Fibroblast of lung (primary cell): ENCODE measurements around the gene BIRC7. TPM values are rescaled to one million over a fixed set of nuclear protein-coding genes. Genes with fewer than 3 reads are reported as not detected.

ENCODE experiments used
- DNase-seq, 2 donors: peaks; one replicate each; pipeline versions ENCODE4 v3.0.0 to v3.0.0-alpha.2; 2010; ENCODE audit warnings: low read depth in 2 of 2
- H2AFZ ChIP-seq: 2 replicates; pipeline ENCODE4 v1.5.1; 2012; ENCODE audit warnings: low read length, control low read depth, inconsistent platforms
- H3K27ac ChIP-seq: 2 replicates; pipeline ENCODE4 v1.5.1; 2011; ENCODE audit warnings: low read length, control low read depth; ENCODE audit not compliant: insufficient read depth
- H3K27me3 ChIP-seq: 2 replicates; pipeline ENCODE4 v1.5.1; 2011; ENCODE audit warnings: mild to moderate bottlenecking, low read length; ENCODE audit not compliant: control insufficient read depth, insufficient read depth
- H3K36me3 ChIP-seq: 2 replicates; pipeline ENCODE4 v1.5.1; 2011; ENCODE audit warnings: low read length; ENCODE audit not compliant: control insufficient read depth, insufficient read depth
- H3K4me1 ChIP-seq: 2 replicates; pipeline ENCODE4 v1.5.1; 2011; ENCODE audit warnings: low read length; ENCODE audit not compliant: control insufficient read depth, insufficient read depth; ENCODE audit errors: extremely low read depth
- H3K4me2 ChIP-seq: 2 replicates; pipeline ENCODE4 v1.5.1; 2011; ENCODE audit warnings: low read length, control low read depth; ENCODE audit not compliant: insufficient read depth; ENCODE audit errors: extremely low read depth
- H3K4me3 ChIP-seq, 4 experiments: fragments of 200-600 bp in 1 of 4; sonication (generic) in 1 of 4; replicated peaks in 1 of 4; 2 replicates each; pipeline ENCODE4 v1.5.1; 2011 to 2016; ENCODE audit warnings: low read length in 4 of 4, low read depth in 3 of 4, mild to moderate bottlenecking in 3 of 4, control low read depth in 2 of 4, inconsistent platforms in 1 of 4, mixed read lengths in 1 of 4; ENCODE audit not compliant: insufficient read depth in 1 of 4; ENCODE audit errors: control extremely low read depth in 1 of 4
- H3K79me2 ChIP-seq: 2 replicates; pipeline ENCODE4 v1.5.1; 2012; ENCODE audit warnings: mild to moderate bottlenecking, low read length, inconsistent platforms; ENCODE audit not compliant: control insufficient read depth, insufficient read depth
- H3K9ac ChIP-seq: 2 replicates; pipeline ENCODE4 v1.5.1; 2011; ENCODE audit warnings: mild to moderate bottlenecking, low read length, control low read depth; ENCODE audit not compliant: insufficient read depth
- H3K9me3 ChIP-seq: 2 replicates; pipeline ENCODE4 v1.5.1; 2012; ENCODE audit warnings: low read depth, low read length; ENCODE audit not compliant: control insufficient read depth, insufficient read depth
- H4K20me1 ChIP-seq: 2 replicates; pipeline ENCODE4 v1.5.1; 2011; ENCODE audit warnings: low read length; ENCODE audit not compliant: control insufficient read depth, insufficient read depth; ENCODE audit errors: extremely low read depth
- EZH2 ChIP-seq: IDR thresholded peaks from 2 replicates; pipeline ENCODE4 v1.5.1; 2012; ENCODE audit warnings: low read length, control low read depth, mild to moderate bottlenecking; ENCODE audit errors: missing control alignments
- polyA plus RNA-seq, 2 donors: library from polyadenylated mRNA; depleted of rRNA in 1 of 2; stranded (reverse) in 1 of 2; unstranded in 1 of 2; fragments of >200 nt; gene quantifications; 2 replicates each; pipeline ENCODE4 v1.2.1, GENCODE V29; 2011 to 2012; ENCODE audit warnings: missing spikeins in 1 of 2
- total RNA-seq: library from RNA; depleted of rRNA; stranded (reverse); fragments of >200 nt; gene quantifications from 2 replicates; pipeline ENCODE4 v1.2.1, GENCODE V29; 2014
- TF ChIP-seq, protein P1 (sequence below), 2 donors: IDR thresholded peaks in 1 of 2; conservative IDR thresholded peaks in 1 of 2; 1 replicate in 1 of 2; 2 replicates in 1 of 2; pipeline ENCODE4 v1.5.1; 2011 to 2012; ENCODE audit warnings: low read length in 2 of 2, control low read depth in 1 of 2, inconsistent platforms in 1 of 2, low read depth in 1 of 2, mild to moderate bottlenecking in 1 of 2

Gene BIRC7
- total and polyA plus RNA-seq, 2 donors (not counting 1 experiment from before 2014, with no cell fraction given): not detected

DNA sequence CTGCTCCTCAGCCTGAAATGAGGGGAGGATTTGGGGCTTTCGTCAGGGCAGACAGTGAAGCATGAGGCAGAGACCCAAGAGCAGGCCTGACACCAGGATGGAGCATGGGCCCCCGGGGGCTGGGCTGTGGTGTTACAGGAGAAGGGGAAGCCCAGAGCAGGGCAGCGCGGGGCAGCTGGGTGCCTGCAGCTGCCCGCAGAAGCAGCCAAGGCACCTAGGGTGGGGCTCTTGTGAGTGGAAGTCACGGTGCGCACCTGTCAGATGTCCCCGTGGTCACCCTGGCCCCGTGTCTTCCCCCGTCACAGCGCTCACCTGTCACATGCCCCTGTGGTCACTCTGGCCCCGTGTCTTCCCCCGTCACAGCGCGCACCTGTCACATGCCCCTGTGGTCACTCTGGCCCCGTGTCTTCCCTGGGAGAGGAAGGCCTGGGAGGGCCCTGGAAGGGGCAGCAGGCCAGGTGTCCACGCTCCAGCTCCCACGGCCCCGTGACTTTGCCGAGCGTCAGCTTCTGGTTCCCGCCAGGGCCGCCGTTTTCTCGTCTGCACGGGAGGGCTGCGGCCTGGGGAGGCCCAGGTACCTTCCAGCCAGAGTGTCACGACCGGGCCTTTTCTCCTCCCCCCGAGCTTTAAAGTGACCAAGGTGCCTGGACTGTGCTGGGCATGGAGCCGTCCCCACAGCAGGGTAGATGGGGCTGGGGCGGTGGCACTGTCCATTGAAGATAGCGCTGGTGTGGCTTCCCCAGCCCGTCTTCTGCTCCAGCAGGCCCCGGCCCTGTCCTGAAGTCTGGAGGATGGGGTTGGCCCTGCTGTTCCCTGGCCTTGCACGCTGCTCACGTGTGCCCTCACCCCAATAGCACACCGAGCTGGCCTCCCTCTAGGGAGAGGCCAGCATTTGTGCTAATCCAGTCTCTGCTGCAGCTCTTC, 46.3 kb downstream of the BIRC7 start:
- Histone ChIP-seq H3K9ac (no peak overlapping the region), H3K36me3 (peaks cover 33% of the 10 kb centered on the region), H2AFZ (no peak overlapping the region), H3K9me3 (no peaks in the 10 kb centered on the region), H3K27ac (no peak overlapping the region), H3K4me1 (no peaks in the 10 kb centered on the region), H3K79me2 (peaks cover 10% of the 10 kb centered on the region), H4K20me1 (no peaks in the 10 kb centered on the region), H3K27me3 (no peaks in the 10 kb centered on the region), H3K4me3 (no peak overlapping the region), H3K4me2 (no peak overlapping the region)
- no peak for DNase-seq
- TF ChIP-seq, protein P1, sequence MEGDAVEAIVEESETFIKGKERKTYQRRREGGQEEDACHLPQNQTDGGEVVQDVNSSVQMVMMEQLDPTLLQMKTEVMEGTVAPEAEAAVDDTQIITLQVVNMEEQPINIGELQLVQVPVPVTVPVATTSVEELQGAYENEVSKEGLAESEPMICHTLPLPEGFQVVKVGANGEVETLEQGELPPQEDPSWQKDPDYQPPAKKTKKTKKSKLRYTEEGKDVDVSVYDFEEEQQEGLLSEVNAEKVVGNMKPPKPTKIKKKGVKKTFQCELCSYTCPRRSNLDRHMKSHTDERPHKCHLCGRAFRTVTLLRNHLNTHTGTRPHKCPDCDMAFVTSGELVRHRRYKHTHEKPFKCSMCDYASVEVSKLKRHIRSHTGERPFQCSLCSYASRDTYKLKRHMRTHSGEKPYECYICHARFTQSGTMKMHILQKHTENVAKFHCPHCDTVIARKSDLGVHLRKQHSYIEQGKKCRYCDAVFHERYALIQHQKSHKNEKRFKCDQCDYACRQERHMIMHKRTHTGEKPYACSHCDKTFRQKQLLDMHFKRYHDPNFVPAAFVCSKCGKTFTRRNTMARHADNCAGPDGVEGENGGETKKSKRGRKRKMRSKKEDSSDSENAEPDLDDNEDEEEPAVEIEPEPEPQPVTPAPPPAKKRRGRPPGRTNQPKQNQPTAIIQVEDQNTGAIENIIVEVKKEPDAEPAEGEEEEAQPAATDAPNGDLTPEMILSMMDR (conservative IDR thresholded peaks at IDR 0.05 in 1 of 2, IDR thresholded peaks at IDR 0.05 in 1 of 2; ENCODE audit: low read depth in 1 of 2, low read length in 2 of 2): no peak
- no peak for TF ChIP-seq EZH2

DNA sequence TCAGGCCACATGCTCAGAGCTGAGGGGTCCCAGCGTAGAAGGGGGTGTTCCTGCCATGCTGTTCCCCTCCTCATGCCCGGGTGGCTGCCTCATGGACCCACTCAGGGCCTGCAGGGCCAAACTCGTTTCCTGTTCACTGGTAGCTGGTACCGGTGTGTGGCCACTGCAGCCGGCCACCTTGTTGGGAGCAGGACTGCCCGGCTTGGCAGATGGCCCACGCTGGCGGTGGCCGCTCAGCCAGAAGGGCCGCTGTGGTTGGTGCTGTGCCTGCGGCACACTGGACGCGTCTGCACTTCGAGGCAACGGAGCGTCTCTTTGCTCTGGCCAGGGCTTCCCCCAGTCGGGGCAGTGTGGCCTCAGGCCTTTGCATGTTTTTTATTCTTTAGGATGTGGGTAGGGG, 47.2 kb downstream of the BIRC7 start:
- no peaks in the 10 kb centered on the region for H4K20me1 ChIP-seq
- peaks cover under 1% of the 10 kb centered on the region for H3K79me2 ChIP-seq
- DNase-seq: no peak
- H3K9me3 ChIP-seq: no peaks in the 10 kb centered on the region
- no peak overlapping the region for H2AFZ ChIP-seq
- TF ChIP-seq, protein P1 (conservative IDR thresholded peaks at IDR 0.05 in 1 of 2, IDR thresholded peaks at IDR 0.05 in 1 of 2; ENCODE audit: low read depth in 1 of 2, low read length in 2 of 2): no peak
- no peak for TF ChIP-seq EZH2
- H3K9ac ChIP-seq: no peak overlapping the region
- no peak overlapping the region for H3K4me3 ChIP-seq
- H3K27ac ChIP-seq: no peak overlapping the region
- no peaks in the 10 kb centered on the region for H3K27me3 ChIP-seq
- peaks cover 29% of the 10 kb centered on the region for H3K36me3 ChIP-seq
- no peak overlapping the region for H3K4me2 ChIP-seq
- H3K4me1 ChIP-seq: no peaks in the 10 kb centered on the region

DNA sequence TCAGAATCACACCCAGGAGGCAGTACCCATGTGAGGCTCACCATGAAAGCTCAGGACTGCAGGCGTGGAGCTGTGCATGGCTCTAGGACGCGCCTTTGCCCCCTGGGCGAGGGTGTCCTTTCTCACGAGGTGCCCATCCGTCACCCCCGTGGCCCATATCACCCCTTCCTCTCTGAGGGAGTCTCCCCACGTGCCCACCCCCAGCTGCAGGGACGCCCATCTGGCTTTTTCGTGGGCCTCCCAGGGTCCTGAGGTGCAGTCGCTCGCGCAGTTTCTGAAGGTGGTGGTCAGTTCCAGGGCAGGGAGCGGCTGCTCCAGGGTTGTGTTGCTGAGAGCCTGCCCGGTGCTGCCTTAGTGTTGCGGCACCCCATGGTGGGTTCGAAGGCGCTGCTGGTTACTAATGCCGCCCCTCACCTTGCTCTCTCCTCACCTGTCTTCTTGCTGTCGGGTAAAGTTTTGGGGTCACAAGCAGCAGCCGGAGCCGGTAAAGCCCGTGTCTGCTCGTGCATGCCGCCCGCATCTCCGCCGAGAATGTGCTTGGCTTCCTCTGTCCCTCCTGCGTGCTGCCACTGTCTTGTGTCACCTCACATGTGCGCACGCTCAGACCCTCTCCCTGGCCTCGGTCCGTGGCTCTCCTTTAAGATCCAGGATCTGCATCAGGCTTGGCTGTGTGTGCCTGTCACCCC, 47.8 kb downstream of the BIRC7 start:
- Histone ChIP-seq H3K4me1 (no peaks in the 10 kb centered on the region), H3K27me3 (no peaks in the 10 kb centered on the region), H3K79me2 (no peaks in the 10 kb centered on the region), H3K9ac (no peak overlapping the region), H3K36me3 (peaks cover 30% of the 10 kb centered on the region), H2AFZ (no peak overlapping the region), H3K27ac (no peak overlapping the region), H4K20me1 (no peaks in the 10 kb centered on the region), H3K4me2 (no peak overlapping the region), H3K9me3 (no peaks in the 10 kb centered on the region), H3K4me3 (no peak overlapping the region)
- TF ChIP-seq, protein P1 (conservative IDR thresholded peaks at IDR 0.05 in 1 of 2, IDR thresholded peaks at IDR 0.05 in 1 of 2; ENCODE audit: low read depth in 1 of 2, low read length in 2 of 2): no peak
- no peak for TF ChIP-seq EZH2
- no peak for DNase-seq
